SIG-M5 treated with dmso at 0.1 percent for 504 hours (cell line): ENCODE results near the gene TSPAN14.

Source experiments
- DNase-seq: peaks from one replicate; lab custom pipeline; 2025; ENCODE audit not compliant: unreplicated experiment; lab: John Stamatoyannopoulos, UW

Gene TSPAN14

GRCh38 chr10:80454513-80455460 is 677 bp downstream of the TSPAN14 start:
- no peak for DNase-seq

- no peak for DNase-seq
Measured at GRCh38 chr10:80455461-80456349, 1.6 kb downstream of the TSPAN14 start.

GRCh38 chr10:80457554-80458262 is 3.6 kb downstream of the TSPAN14 start:
- DNase-seq = no peak

DNA sequence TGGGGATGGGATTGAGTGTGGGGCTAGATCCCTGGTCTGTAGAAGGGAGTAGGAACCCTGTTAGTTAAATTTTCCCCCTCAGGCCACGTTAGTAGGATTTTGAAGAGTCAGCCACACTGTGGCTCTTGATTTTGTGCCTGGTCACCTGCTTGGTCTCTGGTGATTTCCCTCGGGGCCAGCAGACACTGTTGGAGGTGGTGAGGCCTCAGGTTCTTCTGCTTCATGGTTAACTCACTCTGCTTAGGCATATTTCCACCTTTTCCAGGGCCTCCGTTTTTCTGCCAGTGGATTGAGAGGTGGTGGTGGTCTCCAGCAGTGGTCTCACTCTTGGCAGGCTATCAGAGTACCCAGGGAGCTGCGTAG is 4.1 kb downstream of the TSPAN14 start:
- no peak for DNase-seq

DNA sequence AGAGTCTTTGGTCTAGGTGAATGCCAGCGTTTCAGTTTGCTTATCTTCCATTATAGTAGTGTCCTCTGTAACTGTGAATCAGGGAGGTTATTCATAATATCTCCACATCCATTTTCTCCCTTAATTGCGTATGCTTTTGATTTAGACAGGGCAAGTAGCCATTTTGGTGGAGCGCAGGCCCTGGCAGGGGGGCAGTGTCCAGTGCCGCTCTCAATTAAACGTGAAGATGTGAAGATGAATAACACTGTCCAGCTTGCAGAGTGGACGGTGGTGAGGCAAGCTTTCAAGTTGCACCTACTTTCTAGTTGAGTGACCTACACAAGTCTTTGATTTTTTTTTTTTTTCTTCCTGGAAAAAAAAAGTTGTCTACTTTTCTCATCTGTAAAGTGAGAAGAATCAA is 4.5 kb downstream of the TSPAN14 start:
- no peak for DNase-seq

GRCh38 chr10:80459047-80459865 is 5.1 kb downstream of the TSPAN14 start:
- DNase-seq = peak; percentile 81

DNA sequence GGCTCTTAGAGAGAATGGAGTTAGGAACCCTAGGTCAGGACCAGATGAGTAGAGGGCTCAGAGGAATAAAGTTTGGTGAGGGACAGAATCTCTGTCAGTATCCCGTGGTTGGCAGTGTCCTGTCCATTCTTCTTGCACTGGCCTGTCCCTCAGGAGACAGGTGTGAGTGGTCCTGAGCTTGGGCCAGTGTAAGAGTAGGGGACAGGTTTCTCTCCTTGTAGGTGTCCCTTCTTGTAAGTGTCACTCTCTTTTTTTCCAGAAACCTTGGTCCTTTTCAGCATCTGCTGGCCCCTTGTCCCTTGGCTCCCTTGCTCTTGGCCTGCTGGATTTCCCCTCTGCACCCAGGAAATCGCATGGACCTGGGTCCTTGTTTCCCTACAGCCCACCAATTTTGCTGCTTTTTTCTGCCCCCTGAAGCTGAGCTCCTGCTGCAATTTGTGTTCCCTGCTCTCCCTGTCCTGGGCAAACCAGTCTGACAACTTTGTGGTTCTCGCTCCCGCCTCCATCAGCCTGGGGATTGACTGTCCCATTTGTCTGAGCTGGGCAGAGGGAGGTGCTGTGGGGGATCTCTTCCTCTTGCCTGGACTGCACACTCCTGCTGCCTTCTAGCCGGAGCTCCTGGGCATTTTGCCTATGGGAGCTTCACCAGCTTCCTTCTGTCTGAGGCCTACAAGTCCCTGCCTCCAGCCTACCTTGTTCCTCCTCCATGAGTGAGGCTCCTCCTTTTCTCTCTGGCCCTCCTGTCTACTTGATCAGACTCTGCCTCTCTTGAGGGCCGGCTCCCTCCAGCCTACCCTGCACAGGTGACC is 6.5 kb downstream of the TSPAN14 start:
- peak; percentile 62 for DNase-seq

- DNase-seq = peak; percentile 43
Measured at GRCh38 chr10:80461208-80462183, 7.4 kb downstream of the TSPAN14 start.

- DNase-seq = no peak
Measured at GRCh38 chr10:80462299-80462980, 8.3 kb downstream of the TSPAN14 start.

DNA sequence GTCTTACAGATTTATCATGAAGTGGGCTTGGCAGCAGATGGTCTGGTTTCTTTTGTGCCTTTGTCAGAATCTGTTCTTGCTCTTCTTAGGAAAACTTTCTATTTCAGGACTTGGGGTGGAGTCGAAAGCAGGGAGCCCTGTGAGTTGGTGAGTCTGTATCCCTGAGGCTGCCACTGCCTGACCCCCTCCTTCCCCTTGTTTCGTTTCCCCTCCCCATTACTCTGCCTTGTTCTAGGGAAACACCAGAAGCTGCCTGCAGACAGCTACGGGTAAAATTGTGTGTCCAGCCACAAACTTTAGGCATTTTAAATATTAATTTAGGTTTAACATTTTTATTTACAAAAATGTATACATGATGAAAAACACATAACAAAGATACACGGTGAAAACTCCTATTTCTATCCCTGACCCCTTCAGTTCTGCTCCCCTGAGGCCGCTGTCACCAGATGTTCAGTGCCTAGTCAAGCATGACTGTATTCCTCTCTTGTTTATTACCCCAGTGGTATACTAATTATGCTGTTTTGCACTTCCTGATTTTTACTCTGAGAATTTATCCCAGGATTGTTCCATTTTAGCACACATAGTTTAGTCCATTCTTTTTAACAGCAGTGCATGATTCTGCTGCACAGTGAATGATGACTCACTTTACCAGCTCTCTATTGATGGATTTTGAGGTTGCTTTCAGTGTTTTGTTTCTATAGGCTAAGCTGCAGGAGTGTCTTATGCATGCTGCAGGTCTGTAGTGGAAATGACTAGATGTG is 9.1 kb downstream of the TSPAN14 start:
- no peak for DNase-seq

GRCh38 chr10:80463868-80464267 is 9.8 kb downstream of the TSPAN14 start:
- no peak for DNase-seq

DNA sequence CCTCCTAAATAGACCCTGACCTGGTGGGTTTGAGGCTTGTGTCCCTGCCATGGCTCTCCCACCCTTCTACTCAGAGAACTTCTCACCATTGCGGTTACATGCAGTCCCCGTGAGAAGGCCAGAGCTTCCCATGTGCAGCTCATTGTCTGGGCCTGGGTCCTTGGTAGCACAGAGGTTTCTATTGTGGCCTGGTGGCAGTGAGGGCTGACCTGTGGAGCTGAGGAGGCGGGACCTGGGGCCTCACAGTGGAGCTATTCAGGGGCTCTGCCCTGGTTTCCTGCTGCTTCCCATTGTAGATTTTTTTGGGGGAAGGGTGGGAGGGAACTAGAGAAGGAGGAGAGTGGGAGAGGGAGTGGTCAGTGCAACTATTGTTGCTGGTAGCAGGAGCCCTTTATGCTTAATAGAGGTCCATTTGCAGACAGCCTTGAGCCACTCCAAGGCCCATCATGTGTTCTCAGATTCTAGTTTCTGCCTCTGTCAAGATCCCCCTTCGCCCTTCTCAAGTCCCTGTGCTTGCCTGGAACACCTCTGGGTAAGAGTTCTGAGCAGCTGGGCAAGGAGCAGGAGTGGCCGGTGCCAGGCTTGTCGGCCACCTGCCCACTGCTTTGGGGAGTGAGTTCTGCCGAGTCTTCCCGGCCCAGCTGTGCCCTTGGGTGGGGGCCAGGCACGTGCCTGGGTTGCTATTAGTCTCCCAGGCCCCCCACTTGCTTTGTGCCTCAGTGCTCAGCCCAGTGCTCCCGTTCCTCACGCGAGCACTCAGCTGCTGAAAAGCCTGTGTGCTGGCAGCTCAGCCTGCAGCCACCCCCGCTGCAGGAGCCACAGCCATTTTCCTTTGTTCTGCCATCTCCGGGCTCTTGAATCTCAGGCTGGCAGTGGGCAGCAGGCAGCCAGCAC is 10.7 kb downstream of the TSPAN14 start:
- DNase-seq = no peak

DNA sequence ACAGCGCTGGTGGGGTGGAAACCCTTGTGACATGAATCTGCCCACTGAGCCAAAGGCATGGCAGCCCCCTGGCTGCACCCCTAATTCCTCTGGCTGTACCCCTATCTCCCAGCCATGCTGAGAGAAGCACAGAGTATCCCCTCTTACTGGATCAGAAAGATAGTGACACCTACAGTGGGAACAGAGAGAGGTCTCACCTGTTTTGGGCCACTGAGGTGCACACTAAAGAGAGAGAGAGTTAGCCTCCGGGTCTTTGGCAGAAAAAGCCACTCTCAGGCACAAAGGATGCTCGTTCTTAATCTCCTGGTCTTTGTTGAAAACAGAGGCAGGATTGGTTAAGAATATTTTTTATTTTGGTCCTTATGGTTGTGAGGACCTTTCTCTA is 11.3 kb downstream of the TSPAN14 start:
- no peak for DNase-seq

- no peak for DNase-seq
Measured at GRCh38 chr10:80465839-80466590, 11.9 kb downstream of the TSPAN14 start.

- DNase-seq = no peak
Measured at GRCh38 chr10:80466724-80467326, 12.7 kb downstream of the TSPAN14 start.
